Measurements from ENCODE around the gene MAP3K20. TPM values are rescaled to one million over a fixed set of nuclear protein-coding genes. Genes with fewer than 3 reads are reported as not detected.

MAP3K20 gene
- total RNA-seq, 1 experiment from 2014 or later = 15.2 TPM

DNA sequence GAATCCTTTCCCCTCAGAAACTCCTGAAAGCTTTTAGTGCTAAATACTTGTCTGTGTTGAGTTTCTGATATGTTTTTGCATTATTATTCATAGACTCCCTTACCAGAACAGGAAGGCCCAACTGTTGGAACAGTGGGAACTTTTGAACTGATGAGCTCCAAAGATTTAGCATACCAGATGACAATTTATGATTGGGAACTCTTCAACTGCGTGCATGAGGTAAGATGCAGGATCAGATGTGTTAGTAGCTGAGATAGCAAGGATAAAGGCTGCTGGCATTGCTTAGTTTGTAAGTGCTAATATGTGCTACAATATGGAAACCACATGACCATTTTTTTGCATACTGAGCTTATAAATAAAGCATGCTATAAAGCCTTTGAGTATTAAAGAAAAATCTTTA lies 49.2 kb upstream of the MAP3K20 start:
- POLR2A ChIA-PET = no interaction called here
- TF ChIP-seq ZBTB43 (CRISPR knock-in tag; IDR thresholded peaks at IDR 0.05) (no peak), MYBL2 (CRISPR knock-in tag; IDR thresholded peaks at IDR 0.05) (no peak)
- TF ChIP-seq, protein P1, sequence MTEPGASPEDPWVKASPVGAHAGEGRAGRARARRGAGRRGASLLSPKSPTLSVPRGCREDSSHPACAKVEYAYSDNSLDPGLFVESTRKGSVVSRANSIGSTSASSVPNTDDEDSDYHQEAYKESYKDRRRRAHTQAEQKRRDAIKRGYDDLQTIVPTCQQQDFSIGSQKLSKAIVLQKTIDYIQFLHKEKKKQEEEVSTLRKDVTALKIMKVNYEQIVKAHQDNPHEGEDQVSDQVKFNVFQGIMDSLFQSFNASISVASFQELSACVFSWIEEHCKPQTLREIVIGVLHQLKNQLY (CRISPR knock-in tag; IDR thresholded peaks at IDR 0.05) = no peak
- TF ChIP-seq, protein P2, sequence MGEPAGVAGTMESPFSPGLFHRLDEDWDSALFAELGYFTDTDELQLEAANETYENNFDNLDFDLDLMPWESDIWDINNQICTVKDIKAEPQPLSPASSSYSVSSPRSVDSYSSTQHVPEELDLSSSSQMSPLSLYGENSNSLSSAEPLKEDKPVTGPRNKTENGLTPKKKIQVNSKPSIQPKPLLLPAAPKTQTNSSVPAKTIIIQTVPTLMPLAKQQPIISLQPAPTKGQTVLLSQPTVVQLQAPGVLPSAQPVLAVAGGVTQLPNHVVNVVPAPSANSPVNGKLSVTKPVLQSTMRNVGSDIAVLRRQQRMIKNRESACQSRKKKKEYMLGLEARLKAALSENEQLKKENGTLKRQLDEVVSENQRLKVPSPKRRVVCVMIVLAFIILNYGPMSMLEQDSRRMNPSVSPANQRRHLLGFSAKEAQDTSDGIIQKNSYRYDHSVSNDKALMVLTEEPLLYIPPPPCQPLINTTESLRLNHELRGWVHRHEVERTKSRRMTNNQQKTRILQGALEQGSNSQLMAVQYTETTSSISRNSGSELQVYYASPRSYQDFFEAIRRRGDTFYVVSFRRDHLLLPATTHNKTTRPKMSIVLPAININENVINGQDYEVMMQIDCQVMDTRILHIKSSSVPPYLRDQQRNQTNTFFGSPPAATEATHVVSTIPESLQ (CRISPR knock-in tag; IDR thresholded peaks at IDR 0.05) = no peak
- no peaks in the 10 kb centered on the region for H3K36me3 Mint-ChIP-seq

DNA sequence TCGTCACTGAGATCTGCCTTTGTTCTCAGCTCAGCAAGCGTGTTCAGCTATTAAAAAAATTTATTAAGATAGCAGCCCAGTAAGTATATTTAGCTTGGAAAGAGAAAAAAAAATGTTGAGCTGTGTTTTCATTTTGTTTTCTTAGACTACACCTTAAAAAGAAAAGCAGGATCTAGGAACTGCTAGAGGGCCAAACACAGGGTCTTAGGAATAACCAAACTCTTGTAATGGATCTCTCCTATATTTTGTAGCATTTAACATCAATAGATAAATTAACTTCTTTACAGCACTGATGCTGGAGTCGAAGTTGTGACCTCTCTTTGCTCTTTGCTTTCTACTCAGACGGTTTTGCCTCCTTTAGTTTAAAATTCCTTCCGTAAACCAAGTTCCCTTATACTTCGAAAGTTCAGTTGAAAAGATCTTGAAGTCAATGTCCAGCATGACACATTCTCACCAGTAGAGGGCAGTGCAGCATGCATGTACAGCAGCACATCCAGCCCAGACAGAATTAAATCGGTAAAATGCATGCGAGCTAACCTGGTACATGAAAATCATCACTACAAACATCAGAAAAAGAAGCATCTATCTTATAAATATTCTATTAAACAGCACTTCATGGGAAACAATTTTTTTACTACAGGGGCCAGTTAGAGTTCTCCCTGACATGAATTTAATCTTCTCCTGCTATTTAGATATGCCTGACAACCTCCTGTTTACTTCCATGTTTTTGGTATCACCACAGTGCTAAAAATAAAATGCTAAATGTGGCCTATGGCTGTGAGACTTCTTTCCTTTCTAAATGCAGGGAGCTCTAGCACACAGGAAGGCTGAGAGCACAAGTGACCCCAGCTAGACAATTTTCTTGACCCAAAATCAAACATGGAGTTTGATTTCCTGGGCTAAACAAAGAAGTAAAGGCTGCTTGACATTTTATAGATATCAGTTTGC lies 48.2 kb upstream of the MAP3K20 start:
- POLR2A ChIA-PET = no interaction called here
- H3K4me3 Mint-ChIP-seq = no peak overlapping the region
- H3K9me3 Mint-ChIP-seq = no peaks in the 10 kb centered on the region
- no peaks in the 10 kb centered on the region for H3K27me3 Mint-ChIP-seq (ENCODE audit: low read depth)
- peak; percentile 88 for DNase-seq (ENCODE audit: low spot score)
- CTCF ChIA-PET = interaction anchor here (0.5 to 2.2 kb wide), 33 partner anchors 9 to 585 kb away, joined by 3 to 23 read pairs (median 4); partner anchors contain the start of genes CDCA7 and MAP3K20
- H3K4me1 Mint-ChIP-seq = peaks cover 11% of the 10 kb centered on the region; the same call in 1 of the 2 replicates
- H3K36me3 Mint-ChIP-seq = no peaks in the 10 kb centered on the region
- ATAC-seq = peak; percentile 81
- H3K27ac Mint-ChIP-seq = peak overlapping the region; percentile 3; the same call in 1 of the 2 replicates
- TF ChIP-seq ZNF671 (CRISPR knock-in tag; IDR thresholded peaks at IDR 0.05) (no peak), ZNF425 (CRISPR knock-in tag; conservative IDR thresholded peaks at IDR 0.05) (no peak), NFE2L1 (CRISPR knock-in tag; IDR thresholded peaks at IDR 0.05) (no peak), ZNF317 (CRISPR knock-in tag; IDR thresholded peaks at IDR 0.05; ENCODE audit: borderline replicate concordance, low read depth) (no peak), ZNF532 (CRISPR knock-in tag; IDR thresholded peaks at IDR 0.05; ENCODE audit: borderline replicate concordance) (no peak), TEAD1 (CRISPR knock-in tag; IDR thresholded peaks at IDR 0.05) (peak; percentile 78; the same call in 1 of the 2 replicates), MYBL2 (CRISPR knock-in tag; IDR thresholded peaks at IDR 0.05) (no peak), CTCF (IDR thresholded peaks at IDR 0.05) (peak; percentile 83), ZNF121 (CRISPR knock-in tag; IDR thresholded peaks at IDR 0.05) (no peak), SMAD3 (CRISPR knock-in tag; IDR thresholded peaks at IDR 0.05; ENCODE audit: borderline replicate concordance) (no peak), ZNF396 (CRISPR knock-in tag; IDR thresholded peaks at IDR 0.05; ENCODE audit: borderline replicate concordance) (no peak), CBFB (CRISPR knock-in tag; IDR thresholded peaks at IDR 0.05; ENCODE audit: low read depth) (no peak)
- TF ChIP-seq, protein P3, sequence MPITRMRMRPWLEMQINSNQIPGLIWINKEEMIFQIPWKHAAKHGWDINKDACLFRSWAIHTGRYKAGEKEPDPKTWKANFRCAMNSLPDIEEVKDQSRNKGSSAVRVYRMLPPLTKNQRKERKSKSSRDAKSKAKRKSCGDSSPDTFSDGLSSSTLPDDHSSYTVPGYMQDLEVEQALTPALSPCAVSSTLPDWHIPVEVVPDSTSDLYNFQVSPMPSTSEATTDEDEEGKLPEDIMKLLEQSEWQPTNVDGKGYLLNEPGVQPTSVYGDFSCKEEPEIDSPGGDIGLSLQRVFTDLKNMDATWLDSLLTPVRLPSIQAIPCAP (CRISPR knock-in tag; IDR thresholded peaks at IDR 0.05) = no peak
- TF ChIP-seq, protein P4, sequence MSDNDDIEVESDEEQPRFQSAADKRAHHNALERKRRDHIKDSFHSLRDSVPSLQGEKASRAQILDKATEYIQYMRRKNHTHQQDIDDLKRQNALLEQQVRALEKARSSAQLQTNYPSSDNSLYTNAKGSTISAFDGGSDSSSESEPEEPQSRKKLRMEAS (CRISPR knock-in tag; IDR thresholded peaks at IDR 0.05) = no peak
- TF ChIP-seq, protein P5, sequence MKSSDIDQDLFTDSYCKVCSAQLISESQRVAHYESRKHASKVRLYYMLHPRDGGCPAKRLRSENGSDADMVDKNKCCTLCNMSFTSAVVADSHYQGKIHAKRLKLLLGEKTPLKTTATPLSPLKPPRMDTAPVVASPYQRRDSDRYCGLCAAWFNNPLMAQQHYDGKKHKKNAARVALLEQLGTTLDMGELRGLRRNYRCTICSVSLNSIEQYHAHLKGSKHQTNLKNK (CRISPR knock-in tag; IDR thresholded peaks at IDR 0.05) = no peak

More for the DNA sequence above, 49.2 kb upstream of the MAP3K20 start:
- ATAC-seq = no peak
- DNase-seq (ENCODE audit: low spot score) = no peak
- CTCF ChIA-PET = interaction anchor here (0.9 to 2.2 kb wide), 10 partner anchors 20 to 586 kb away, joined by 3 to 23 read pairs (median 8); no protein-coding TSS in a partner anchor
- Mint-ChIP-seq H3K27ac (no peak overlapping the region), H3K27me3 (ENCODE audit: low read depth) (no peaks in the 10 kb centered on the region), H3K9me3 (no peaks in the 10 kb centered on the region), H3K4me1 (peaks cover 11% of the 10 kb centered on the region; the same call in 1 of the 2 replicates), H3K4me3 (no peak overlapping the region)

Data from WTC11 (cell line).